Measurements from ENCODE around the gene ITIH3. TPM values are rescaled to one million over a fixed set of nuclear protein-coding genes. Genes with fewer than 3 reads are reported as not detected.

Gene ITIH3
- total RNA-seq, 1 donor from 2014 or later, result 0.16 TPM

DNA sequence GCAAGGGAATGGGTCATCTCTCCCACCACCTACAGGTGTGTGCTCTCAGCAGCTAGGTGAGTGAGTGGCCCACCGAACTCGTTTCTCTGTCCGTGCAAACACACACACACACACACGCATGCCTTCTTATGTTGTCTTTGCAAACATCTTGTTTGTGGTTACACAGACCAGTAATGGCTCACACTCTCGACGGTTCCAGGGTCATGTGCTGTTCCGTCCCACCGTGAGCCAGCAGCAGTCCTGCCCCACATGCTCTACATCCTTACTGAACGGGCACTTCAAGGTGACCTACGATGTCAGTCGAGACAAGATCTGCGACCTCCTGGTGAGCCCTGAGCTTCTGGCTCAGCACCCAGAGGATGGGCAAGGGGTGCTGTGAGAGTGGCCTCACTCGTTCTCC, 12.9 kb upstream of the ITIH3 start:
- DNase-seq (ENCODE audit: low read depth) (no peak), FAIRE-seq (no peak)
- H3K4me2 ChIP-seq (ENCODE audit: low read length), result no peak overlapping the region
- TF ChIP-seq, protein P1, sequence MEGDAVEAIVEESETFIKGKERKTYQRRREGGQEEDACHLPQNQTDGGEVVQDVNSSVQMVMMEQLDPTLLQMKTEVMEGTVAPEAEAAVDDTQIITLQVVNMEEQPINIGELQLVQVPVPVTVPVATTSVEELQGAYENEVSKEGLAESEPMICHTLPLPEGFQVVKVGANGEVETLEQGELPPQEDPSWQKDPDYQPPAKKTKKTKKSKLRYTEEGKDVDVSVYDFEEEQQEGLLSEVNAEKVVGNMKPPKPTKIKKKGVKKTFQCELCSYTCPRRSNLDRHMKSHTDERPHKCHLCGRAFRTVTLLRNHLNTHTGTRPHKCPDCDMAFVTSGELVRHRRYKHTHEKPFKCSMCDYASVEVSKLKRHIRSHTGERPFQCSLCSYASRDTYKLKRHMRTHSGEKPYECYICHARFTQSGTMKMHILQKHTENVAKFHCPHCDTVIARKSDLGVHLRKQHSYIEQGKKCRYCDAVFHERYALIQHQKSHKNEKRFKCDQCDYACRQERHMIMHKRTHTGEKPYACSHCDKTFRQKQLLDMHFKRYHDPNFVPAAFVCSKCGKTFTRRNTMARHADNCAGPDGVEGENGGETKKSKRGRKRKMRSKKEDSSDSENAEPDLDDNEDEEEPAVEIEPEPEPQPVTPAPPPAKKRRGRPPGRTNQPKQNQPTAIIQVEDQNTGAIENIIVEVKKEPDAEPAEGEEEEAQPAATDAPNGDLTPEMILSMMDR (IDR thresholded peaks at IDR 0.05; ENCODE audit: insufficient read depth, low read depth, low read length), result no peak
- no peaks in the 10 kb centered on the region for H4K20me1 ChIP-seq (ENCODE audit: insufficient read depth, low read length)
- H3K4me1 ChIP-seq (ENCODE audit: insufficient read depth, low read length), result no peaks in the 10 kb centered on the region
- H3K9ac ChIP-seq (ENCODE audit: low read length), result no peak overlapping the region
- Mint-ChIP-seq H3K36me3 (ENCODE audit: low read depth, unreplicated experiment) (no peaks in the 10 kb centered on the region), H3K4me3 (ENCODE audit: unreplicated experiment) (no peak overlapping the region), H3K27me3 (ENCODE audit: low read depth, unreplicated experiment) (peaks cover 57% of the 10 kb centered on the region), H3K27ac (ENCODE audit: unreplicated experiment) (no peak overlapping the region), H3K4me1 (ENCODE audit: low read depth, unreplicated experiment) (no peaks in the 10 kb centered on the region), H3K9me3 (ENCODE audit: unreplicated experiment) (peaks cover 5% of the 10 kb centered on the region)
- no peaks in the 10 kb centered on the region for H3K36me3 ChIP-seq (ENCODE audit: insufficient read depth, low read length)
- peaks cover 15% of the 10 kb centered on the region for H3K27me3 ChIP-seq (ENCODE audit: insufficient read depth, low read length)
- no peaks in the 10 kb centered on the region for H3K79me2 ChIP-seq (ENCODE audit: insufficient read depth, low read length)
- H3K9me3 ChIP-seq (ENCODE audit: insufficient read depth, low read depth, low read length), result no peaks in the 10 kb centered on the region
- H3K4me3 ChIP-seq (ENCODE audit: insufficient read depth, low read depth, low read length), result no peak overlapping the region
- H2AFZ ChIP-seq (ENCODE audit: low read depth, low read length), result no peak overlapping the region
- no peak overlapping the region for H3K27ac ChIP-seq (ENCODE audit: low read depth, low read length)

DNA sequence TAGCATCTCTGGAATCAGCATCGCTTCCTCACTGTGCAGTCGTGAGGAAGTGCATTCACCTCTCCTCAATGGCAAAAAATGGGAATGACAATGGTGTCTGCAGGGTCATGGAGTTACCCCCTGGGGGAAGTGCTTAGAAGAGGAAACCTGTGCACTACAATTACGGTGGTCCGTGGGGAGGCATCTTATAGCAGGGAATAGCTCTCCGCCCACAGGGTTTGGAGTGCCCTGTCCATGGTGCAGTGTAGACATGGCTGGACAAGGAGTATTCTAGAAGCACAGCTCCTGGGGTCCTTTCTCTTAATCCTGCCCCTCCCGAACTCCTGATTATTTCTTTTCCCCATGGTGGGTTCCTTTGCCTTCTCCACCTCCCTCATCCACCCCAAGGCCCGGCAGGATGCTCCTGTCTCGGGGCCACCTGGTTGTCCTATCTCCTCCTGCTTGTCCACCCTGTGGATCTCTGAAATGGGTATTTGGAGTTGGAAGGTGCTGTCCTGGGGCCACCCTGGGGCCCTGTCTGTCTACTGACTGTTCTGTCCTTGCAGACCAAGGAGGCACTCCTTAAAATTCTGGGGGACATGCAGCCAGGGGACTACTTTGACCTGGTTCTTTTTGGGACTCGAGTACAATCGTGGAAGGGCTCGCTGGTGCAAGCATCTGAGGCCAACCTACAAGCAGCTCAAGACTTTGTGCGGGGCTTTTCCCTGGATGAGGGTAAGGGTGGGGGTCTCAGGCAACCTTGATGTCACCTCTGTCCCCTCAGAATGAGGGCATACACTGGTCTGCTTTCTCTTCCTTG, 12.0 kb upstream of the ITIH3 start:
- no peak overlapping the region for H3K27ac Mint-ChIP-seq (ENCODE audit: unreplicated experiment)
- Histone ChIP-seq H3K27me3 (ENCODE audit: insufficient read depth, low read length) (peaks cover 15% of the 10 kb centered on the region), H3K9me3 (ENCODE audit: insufficient read depth, low read depth, low read length) (no peaks in the 10 kb centered on the region), H3K36me3 (ENCODE audit: insufficient read depth, low read length) (no peaks in the 10 kb centered on the region), H3K4me2 (ENCODE audit: low read length) (no peak overlapping the region), H3K4me1 (ENCODE audit: insufficient read depth, low read length) (no peaks in the 10 kb centered on the region), H3K79me2 (ENCODE audit: insufficient read depth, low read length) (no peaks in the 10 kb centered on the region), H4K20me1 (ENCODE audit: insufficient read depth, low read length) (no peaks in the 10 kb centered on the region), H3K9ac (ENCODE audit: low read length) (no peak overlapping the region), H3K4me3 (ENCODE audit: insufficient read depth, low read depth, low read length) (no peak overlapping the region), H2AFZ (ENCODE audit: low read depth, low read length) (no peak overlapping the region), H3K27ac (ENCODE audit: low read depth, low read length) (no peak overlapping the region)
- H3K9me3 Mint-ChIP-seq (ENCODE audit: unreplicated experiment), result peaks cover 5% of the 10 kb centered on the region
- H3K36me3 Mint-ChIP-seq (ENCODE audit: low read depth, unreplicated experiment), result no peaks in the 10 kb centered on the region
- no peak for FAIRE-seq
- no peaks in the 10 kb centered on the region for H3K4me1 Mint-ChIP-seq (ENCODE audit: low read depth, unreplicated experiment)
- H3K27me3 Mint-ChIP-seq (ENCODE audit: low read depth, unreplicated experiment), result peaks cover 59% of the 10 kb centered on the region
- no peak overlapping the region for H3K4me3 Mint-ChIP-seq (ENCODE audit: unreplicated experiment)
- TF ChIP-seq EZH2 (IDR thresholded peaks at IDR 0.05; ENCODE audit: insufficient read depth, low read length), result no peak
- TF ChIP-seq, protein P1 (IDR thresholded peaks at IDR 0.05; ENCODE audit: insufficient read depth, low read depth, low read length), result no peak
- no peak for DNase-seq (ENCODE audit: low read depth)

DNA sequence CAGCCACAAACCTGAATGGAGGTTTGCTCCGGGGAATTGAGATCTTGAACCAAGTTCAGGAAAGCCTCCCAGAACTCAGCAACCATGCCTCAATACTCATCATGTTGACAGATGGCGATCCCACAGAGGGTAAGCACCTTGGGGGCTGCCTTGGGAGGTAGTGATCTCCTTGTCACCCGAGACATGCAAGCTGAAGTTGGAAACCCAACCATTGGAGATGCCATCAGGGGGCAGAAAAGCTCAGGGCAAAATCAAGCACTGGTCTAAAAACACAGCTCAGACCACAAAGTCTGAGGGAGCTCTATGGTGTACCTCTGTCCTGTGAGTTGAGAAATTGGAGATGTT, 11.4 kb upstream of the ITIH3 start:
- Histone ChIP-seq H3K4me2 (ENCODE audit: low read length) (no peak overlapping the region), H3K79me2 (ENCODE audit: insufficient read depth, low read length) (no peaks in the 10 kb centered on the region), H3K27me3 (ENCODE audit: insufficient read depth, low read length) (peaks cover 15% of the 10 kb centered on the region), H3K9ac (ENCODE audit: low read length) (no peak overlapping the region), H4K20me1 (ENCODE audit: insufficient read depth, low read length) (no peaks in the 10 kb centered on the region), H3K9me3 (ENCODE audit: insufficient read depth, low read depth, low read length) (no peaks in the 10 kb centered on the region), H3K4me3 (ENCODE audit: insufficient read depth, low read depth, low read length) (no peak overlapping the region), H2AFZ (ENCODE audit: low read depth, low read length) (no peak overlapping the region), H3K36me3 (ENCODE audit: insufficient read depth, low read length) (no peaks in the 10 kb centered on the region), H3K4me1 (ENCODE audit: insufficient read depth, low read length) (no peaks in the 10 kb centered on the region), H3K27ac (ENCODE audit: low read depth, low read length) (no peak overlapping the region)
- no peaks in the 10 kb centered on the region for H3K36me3 Mint-ChIP-seq (ENCODE audit: low read depth, unreplicated experiment)
- DNase-seq (ENCODE audit: low read depth), result no peak
- H3K27me3 Mint-ChIP-seq (ENCODE audit: low read depth, unreplicated experiment), result peaks cover 60% of the 10 kb centered on the region
- H3K9me3 Mint-ChIP-seq (ENCODE audit: unreplicated experiment), result peaks cover 5% of the 10 kb centered on the region
- no peak for FAIRE-seq
- H3K4me3 Mint-ChIP-seq (ENCODE audit: unreplicated experiment), result no peak overlapping the region
- no peak overlapping the region for H3K27ac Mint-ChIP-seq (ENCODE audit: unreplicated experiment)
- TF ChIP-seq, protein P1 (IDR thresholded peaks at IDR 0.05; ENCODE audit: insufficient read depth, low read depth, low read length), result no peak
- no peak for TF ChIP-seq EZH2 (IDR thresholded peaks at IDR 0.05; ENCODE audit: insufficient read depth, low read length)
- no peaks in the 10 kb centered on the region for H3K4me1 Mint-ChIP-seq (ENCODE audit: low read depth, unreplicated experiment)
